GM18519 (cell line): ENCODE results near the gene SPIRE2.

Experiments used
- ATAC-seq: cut with Tn5 transposase; IDR thresholded peaks from one replicate; pipeline ENCODE4 v1.9.1; 2021; ENCODE audit warnings: mild to moderate bottlenecking, moderate library complexity; ENCODE audit not compliant: unreplicated experiment, low FRiP score

Gene SPIRE2

DNA sequence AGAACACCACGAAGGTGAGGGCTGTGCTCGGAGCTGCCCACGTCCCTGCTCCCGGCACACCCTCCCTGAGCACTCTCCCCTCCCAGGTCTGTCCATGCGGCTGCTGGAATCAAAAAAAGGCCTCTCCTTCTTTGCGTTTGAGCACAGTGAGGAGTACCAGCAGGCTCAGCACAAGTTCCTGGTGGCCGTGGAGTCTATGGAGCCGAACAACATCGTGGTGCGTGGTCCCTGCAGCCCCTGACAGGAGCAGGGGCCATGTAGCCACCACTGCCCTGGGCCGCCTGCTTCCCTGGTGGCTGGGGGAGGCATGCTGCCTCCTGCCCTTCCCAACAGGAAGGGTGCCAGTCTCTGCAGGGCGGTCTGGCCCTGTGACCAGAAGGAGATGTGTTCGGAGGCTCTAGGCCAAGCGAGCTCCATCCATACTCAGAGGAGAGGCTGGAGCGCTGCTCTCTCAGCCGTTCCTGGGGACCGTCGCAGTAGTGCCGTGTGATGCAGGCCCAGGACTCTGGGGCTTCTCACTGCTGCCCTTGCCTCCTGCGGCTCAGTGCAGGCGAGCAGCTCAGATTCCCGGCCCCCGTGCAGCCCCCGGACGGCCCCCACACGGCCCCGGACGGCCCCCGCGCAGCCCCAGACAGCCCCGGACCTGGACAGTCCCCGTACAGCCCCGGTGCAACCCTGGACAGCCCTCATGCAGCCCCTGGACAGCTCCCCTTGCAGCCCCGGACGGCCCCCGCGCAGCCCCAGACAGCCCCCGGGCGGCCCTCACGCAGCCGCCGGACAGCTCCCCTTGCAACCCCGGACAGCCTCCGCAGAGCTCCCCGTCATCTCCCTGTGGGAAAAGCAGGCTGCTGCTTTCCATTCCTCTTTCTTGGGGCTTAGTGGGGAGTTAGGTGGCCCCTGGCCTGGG, 65.6 kb downstream of the SPIRE2 start:
- ATAC-seq, result no peak

DNA sequence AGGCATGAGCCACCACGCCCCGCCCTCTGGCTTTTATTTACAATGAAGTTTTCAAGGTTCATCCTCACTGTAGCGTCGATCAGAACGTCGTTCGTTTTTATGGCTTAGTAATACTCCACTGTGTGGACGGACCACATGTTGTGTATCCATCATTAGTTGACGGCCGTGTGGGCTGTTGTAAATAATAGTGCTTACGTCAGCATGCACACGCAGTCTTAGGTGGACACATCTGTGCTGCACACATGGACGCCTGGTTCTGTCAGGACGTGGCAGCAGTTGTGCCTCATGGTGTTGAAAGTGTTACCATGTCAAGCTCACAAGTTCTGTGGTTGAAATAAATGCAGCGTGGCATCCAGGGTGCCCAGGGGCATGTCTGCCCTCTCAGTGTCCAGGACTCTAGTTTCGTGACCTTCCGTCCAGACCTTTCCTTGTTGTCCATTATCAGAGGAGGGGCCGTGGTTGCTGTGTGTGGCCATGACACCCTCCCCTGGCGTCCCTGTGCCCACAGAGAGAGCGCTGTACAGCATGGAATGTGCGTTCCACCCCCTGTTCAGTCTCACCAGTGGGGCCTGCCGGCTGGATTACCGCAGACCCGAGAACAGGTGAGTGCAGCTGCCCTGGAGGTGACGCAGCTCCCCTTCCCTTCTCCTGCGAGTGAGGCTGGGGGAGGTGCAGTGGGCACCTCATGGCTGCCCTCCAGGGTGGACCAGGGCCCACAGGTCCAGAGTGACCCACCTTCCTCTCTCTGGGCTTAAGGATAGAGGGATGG, 67.4 kb downstream of the SPIRE2 start:
- no peak for ATAC-seq

DNA sequence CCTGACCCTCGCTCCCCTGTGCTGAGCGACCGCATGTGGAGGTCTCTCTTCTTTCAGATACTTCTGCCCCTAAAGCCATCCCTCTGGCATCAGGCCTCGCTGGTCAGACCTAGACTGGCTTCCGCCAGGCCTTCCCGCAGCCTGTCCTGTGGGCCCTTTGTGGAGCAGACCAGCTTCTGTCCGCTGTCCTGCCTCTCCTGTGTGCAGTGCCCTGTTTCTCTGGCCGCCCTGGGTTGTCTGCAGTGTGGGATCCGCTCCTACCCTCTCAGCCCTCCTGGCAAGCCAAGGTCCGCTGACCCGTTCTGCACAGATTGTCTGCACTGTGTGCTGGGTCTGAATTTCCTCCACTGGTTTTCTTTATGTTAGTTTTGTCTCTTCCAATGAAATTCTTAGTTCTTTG, 68.9 kb downstream of the SPIRE2 start:
- ATAC-seq, result no peak

DNA sequence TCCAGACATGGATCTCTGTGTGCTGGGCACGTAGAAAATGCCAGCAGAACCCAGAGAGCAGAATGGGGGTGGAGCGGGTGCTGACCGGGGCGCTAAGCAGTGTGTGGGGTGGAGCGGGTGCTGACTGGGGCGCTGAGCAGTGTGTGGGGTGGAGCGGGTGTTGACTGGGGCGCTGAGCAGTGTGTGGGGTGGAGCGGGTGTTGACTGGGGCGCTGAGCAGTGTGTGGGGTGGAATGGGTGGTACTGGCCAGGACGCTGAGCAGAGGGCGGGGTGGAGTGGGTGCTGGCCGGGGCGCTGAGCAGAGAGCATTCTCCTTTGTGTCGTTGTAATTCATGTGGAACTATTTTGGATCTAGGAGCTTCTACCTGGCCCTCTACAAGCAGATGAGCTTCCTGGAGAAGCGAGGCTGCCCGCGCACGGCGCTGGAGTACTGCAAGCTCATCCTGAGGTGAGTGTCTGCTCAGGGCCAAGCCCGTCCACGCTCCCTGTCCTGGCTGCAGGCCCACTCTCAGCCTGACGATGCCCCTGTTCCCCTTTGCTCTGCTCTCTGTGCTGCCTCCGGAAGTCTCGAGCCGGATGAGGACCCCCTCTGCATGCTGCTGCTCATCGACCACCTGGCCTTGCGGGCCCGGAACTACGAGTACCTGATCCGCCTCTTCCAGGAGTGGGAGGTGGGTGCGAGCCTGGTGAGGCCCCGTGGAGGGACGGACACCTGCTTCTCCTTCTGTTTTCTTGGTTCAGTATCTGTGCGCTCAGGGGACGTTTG, 70.1 kb downstream of the SPIRE2 start:
- ATAC-seq, result no peak

DNA sequence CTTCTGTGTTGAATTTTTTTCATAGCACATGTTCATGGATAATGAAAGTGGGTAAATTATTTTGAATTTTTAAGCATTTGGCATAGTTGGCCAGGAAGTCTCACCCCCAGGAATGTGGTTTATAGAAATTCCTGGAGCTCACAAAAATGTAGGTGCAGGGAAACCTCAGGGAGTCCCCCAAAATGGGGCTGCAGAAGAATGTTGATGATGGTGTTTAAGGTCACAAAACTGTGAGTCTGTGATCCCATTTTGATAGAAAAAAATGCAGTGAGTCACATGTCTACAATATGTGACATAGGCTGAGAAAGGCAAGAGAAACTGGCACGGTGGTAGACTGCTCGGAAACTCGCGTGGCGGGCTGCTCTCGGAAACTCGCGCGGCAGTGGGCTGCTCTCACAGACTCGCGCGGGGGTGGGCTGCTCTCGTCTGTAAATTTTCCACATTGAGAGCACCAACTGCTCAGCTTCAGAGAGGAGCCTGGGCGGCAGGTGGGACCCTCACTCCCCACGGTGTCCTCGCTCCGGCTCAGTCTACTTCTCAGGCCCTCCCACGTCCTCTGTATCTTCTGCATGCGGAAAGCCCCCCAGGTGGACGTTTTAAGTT, 71.7 kb downstream of the SPIRE2 start:
- ATAC-seq, result no peak

DNA sequence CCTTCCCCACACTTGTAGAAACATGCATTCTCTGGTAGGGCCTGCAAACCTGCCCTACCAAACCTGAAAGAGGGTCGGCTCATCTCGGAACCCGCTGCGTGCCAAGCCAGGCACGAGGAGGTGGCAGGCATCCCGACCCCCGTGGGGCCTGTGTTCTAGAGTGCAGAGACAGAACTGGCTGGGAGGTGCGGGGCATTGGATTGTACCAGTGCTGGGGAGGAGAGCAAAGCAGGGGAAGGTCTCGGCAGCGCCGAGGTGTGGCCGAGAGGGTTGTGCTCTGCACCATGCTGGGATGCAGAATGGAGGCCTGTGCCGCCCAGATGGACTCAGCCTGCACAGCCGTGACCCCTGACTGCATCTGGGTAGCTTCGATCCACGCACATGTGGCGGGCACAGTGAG, 72.6 kb downstream of the SPIRE2 start:
- no peak for ATAC-seq

DNA sequence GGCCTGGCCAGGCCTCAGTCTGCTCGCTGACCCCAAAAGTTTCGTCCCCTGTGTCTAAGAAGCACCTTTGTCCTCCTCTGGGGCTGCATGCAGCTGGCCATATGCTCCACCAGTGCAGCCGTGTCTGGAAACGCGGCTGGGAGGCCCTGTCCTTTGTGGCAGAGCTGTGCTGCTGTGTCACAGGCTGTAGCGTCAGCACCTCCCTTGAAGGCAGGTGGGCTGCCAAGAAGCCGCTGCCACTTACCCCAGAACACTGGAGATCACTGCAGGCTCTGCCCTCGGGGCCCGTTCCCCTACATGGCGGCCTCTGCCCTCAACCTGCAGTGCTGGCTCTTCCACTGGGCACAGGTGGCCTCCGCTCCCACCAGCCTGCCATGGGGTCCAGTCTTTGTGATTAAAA, 74.7 kb downstream of the SPIRE2 start:
- no peak for ATAC-seq

DNA sequence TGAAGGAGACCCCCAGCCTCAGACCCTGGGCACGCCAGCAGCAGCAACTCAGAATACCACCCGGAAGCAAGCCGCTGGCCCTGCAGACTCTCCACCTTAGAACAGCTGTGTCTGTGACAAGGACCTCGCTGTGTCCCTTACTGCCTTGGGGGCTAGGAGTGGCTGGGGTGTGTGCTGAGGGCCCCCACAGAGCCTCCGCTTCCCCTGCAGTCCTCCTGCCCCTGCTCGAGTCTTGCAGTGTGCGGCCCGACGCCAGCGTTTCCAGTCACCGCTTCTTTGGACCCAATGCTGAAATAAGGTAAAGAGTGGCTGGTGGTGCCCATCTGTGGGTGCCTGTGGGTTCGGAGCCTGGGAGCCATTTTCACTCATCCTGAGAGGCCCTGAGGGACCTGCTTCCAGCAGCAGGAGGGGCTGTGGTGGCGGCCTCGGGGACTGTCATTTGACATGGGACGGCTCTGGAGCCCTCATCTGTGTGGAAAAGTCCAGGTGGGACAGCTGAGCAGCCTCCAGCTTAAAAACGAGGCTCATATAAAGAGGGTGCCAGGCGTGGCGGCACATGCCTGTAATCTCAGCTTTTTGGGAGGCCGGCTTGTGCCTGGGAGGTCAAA, 75.7 kb downstream of the SPIRE2 start:
- no peak for ATAC-seq

DNA sequence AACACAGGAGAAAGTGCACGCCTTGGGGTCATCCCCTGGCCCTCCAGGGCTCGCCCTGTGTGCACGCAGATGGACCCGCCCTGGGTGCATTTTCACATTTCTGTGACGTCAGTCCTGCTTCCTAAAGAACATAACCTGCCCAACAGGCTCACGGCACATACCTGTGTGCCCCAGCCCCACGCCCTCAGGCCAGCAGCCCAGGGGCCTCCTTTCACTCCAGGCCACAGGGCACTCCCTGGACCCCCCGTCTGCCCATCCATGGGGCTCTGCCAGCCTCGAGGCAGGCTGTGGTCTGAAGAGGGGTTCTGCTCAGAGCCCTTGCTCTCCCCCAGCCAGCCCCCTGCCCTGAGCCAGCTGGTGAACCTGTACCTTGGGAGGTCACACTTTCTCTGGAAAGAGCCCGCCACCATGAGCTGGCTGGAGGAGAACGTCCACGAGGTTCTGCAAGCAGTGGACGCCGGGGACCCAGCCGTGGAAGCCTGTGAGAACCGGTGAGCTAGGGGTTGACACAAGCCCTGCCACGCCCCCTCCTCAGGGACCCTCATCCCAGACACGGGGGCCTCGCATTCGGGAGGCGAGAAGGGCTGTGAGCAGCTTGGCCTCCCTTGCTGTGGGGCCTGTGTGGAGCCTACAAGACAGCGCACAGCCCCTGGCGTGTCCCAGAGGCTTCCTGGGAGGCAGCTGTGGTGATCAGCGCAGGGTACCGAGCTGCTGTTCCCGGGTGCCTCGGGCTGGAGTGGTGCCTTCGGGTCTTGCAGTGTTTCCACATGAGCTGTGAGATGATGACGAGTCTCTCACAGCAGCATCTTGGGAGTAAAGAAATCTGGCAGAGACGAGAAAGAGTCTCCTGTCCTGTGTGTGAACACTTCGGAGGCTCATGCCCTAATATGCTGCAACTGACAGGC, 76.6 kb downstream of the SPIRE2 start:
- ATAC-seq, result no peak

DNA sequence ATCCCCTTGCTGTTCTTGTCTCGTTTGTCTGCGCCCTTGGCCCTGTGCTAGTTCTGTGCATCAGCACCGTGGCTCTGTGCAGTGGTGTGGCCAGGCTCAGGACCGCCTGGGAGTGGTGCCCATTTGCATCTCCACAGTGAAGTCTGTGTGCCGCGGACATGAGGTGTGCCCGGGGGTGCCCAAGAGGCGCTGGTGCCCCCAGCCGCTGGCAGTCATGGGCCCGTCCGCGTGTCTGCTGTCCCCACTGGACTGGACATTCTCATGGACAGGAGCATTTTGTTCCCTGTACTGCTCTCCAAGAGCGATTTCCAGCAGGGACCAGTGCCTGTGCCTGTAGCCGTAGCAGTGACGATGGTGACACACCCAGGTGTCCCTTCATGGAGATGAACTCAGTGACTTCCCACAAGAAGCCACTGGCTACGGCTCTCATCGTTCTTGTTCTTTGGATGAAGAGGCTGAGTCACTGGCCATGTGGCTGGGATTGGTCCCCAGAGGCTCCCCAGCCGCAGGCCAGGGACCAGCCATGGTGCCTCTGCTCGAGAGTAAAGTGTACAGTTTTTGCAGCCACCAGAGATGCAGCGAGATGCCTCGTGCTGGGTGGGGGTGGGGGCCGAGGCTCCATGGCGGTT, 77.3 kb downstream of the SPIRE2 start:
- ATAC-seq, result no peak

DNA sequence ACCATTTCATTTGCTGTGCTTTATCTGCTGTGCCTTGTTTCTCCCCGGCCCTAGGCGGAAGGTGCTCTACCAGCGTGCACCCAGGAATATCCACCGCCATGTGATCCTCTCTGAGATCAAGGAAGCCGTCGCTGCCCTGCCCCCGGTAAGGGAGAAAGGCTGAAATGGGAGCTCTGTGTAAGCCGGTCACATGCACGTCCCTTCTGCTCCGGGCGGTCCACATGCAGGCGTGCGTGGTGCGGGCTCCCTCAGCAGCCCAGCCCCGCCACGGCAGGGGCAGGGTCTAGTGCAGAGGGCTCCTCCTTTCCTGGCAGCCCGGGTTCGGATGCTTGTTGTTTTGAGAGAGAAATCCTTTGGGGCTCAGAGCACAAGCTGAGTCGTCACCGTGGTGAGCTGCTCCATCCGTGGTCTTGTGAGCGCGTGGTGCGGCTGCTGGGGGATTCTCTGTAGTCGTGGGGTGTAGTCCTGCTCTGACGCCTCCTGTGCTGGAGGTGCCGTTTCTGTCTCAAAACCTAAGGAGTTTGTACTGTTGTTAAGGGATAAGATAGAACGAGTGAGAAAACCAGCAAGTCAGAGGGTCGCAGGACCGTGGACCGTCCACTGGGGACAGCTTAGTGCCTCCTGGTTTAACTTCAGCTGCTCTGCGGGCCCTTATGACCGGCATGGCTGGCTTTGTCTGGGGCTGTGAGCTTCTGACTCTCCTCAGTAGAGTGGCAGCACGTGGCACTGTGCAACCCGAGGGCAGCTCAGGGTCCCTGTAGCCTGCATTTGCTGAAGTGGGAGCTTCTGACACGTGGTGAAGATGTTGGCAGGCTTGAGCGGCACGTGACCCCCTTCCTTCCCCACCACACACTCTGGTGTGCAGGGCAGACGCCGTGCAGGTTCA, 78.1 kb downstream of the SPIRE2 start:
- no peak for ATAC-seq

DNA sequence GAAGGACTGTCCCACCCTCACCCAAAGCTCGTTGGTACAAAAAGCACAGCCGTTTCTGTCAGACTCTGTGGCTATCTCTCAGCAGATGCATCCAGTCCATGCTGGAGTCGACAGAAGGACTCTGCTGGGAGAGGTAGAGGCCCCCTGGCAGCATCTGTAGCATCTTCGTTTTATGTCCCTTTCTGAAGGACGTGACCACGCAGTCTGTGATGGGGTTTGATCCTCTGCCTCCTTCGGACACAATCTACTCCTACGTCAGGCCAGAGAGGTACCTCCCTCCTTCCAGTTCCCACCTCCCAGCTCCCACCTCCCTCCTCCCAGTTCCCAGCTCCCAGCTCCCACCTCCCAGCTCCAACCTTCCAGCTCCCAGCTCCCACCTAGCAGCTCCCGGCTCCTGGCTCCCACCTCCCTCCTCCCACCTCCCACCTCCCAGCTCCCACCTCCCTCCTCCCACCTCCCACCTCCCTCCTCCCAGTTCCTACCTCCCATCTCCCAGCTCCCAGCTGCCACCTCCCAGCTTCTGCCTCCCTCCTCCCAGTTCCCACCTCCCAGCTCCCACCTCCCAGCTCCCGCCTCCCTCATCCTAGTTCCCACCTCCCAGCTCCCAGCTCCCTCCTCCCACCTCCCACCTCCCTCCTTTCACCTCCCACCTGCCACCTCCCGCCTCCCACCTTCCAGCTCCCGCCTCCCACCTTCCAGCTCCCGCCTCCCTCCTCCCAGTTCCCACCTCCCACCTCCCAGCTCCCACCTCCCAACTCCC, 79.0 kb downstream of the SPIRE2 start:
- no peak for ATAC-seq

DNA sequence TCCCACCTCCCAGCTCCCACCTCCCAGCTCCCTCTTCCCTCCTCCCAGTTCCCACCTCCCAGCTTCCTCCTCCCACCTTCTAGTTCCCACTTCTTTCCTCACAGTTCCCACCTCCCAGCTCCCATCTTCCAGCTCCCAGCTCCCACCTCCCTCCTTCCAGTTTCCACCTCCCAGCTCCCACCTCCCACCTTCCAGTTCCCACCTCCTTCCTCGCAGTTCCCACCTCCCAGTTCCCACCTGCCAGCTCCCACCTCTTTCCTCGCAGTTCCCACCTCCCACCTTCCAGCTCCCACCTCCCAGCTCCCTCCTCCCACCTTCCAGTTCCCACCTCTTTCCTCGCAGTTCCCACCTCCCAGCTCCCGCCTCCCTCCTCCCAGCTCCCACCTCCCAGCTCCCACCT, 80.0 kb downstream of the SPIRE2 start:
- no peak for ATAC-seq

DNA sequence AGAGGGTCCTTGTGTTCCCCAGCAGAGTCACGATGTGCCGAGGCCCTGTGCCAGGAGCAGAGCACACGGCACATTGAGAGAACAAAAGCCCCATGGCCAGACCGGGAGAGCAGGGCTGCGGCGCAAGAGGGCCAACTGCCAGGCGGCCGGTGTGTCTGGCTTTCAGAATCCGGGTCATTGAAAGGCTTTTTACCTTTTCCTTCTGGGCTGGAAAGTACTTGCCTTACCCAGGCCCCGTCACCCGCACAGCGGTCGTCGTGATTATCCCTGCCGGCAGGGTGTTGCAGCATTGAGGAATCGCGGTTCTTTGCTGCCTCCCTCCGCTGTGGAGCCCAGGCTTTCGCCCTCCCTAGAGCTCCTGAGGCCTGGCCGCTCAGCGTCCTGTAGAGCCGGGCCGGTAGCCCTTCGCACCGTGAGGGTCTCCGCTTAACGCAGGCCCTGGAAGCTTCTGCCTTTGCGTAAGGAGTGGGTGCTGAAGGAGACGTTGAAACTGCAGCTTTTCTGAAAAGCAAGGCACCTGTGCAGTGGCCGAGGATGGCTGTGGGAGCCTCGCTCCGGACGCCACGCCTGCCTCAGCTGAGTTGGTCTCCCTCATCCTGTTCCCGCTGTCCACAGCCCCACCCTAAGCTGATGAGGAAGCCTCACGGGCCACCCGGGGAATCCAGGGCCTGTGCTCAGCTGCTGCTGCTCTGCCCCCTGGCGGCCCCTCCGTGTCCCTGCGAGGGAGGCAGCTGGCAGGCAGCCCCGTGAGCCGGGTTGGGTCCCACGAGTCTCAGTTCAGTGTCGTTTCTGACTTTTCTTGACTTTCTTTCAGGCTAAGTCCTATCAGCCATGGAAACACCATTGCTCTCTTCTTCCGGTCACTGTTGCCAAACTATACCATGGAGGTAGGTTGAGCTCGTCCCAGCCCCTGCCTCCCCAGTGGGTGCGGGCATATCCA, 81.8 kb downstream of the SPIRE2 start:
- no peak for ATAC-seq

DNA sequence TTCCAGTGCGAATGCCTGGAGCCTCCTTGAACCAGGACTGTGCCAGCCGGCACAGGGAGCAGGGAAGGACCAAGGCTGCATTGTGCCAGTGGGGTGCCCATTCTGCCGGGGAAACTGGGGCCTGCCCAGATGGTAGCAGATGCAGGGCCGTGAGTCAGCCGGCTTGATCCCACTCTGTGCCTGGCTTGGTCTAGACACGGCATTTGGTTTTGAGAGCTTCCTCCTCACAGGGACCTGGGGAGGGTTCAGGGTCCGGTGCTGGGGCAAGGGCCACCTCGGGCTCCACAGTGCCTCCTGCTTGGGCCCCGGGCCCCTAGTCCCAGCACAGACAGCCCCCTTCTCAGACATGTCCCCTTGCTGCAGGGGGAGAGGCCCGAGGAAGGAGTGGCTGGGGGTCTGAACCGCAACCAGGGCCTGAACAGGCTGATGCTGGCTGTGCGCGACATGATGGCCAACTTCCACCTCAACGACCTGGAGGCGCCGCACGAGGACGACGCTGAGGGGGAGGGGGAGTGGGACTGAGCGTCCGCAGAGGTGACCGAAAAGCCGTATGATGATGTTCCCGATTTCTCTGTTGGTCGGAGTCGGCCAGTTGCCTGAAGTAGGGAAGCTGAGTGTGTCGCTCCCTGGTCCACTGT, 82.6 kb downstream of the SPIRE2 start:
- ATAC-seq, result no peak

DNA sequence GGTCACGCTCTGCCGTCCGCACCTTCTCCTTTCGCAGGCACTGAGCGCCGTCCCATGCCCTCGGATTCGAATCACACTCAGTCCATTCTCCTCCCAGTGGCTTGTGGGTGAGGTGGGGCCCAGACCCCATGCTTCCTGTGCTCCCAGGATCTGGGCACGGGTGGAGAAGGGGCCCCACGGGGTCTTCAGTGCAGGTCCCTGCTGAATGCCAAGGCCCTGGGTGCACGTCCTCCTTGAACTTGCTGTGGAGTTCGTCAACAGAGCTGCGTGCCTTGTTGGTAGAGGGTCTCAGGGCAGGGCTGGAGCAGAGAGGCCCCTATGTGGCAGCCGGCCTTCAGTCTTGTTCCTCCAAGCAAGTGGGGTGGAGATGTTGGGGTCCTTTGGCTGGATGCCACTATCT, 83.1 kb downstream of the SPIRE2 start:
- ATAC-seq, result no peak
